Transverse colon (tissue), 4 donors: ENCODE measurements around the gene BSDC1. TPM values are rescaled to one million over a fixed set of nuclear protein-coding genes. Genes with fewer than 3 reads are reported as not detected.

ENCODE experiments used
- DNase-seq: peaks from one replicate; pipeline ENCODE4 v3.0.0-alpha.2; 2019
- H3K27ac ChIP-seq, 4 donors: fragments of 200-600 bp; sonication (generic); 2 replicates each; pipeline ENCODE4 v1.5.1; 2016 to 2018; ENCODE audit warnings: inconsistent platforms in 4 of 4
- H3K27me3 ChIP-seq: fragments of 200-600 bp; sonication (generic); 2 replicates; pipeline ENCODE4 v1.5.1; 2017; ENCODE audit warnings: inconsistent platforms
- H3K36me3 ChIP-seq, 4 donors: fragments of 200-600 bp; sonication (generic); 2 replicates each; pipeline ENCODE4 v1.5.1; 2017 to 2019; ENCODE audit warnings: inconsistent platforms in 4 of 4
- H3K4me1 ChIP-seq, 4 donors: fragments of 200-600 bp; sonication (generic); 2 replicates each; pipeline ENCODE4 v1.5.1; 2017 to 2020; ENCODE audit warnings: inconsistent platforms in 4 of 4
- H3K4me3 ChIP-seq, 4 donors: fragments of 200-600 bp; sonication (generic); 1 replicate in 1 of 4; 2 replicates in 3 of 4; pipeline versions ENCODE4 v1.5.1 to v1.6.1; 2017 to 2019; ENCODE audit warnings: inconsistent platforms in 4 of 4
- H3K9me3 ChIP-seq, 2 donors: fragments of 200-600 bp; sonication (generic); 2 replicates each; pipeline ENCODE4 v1.5.1; 2017 to 2019; ENCODE audit warnings: inconsistent platforms in 2 of 2
- CTCF ChIP-seq, 5 experiments: fragments of 200-600 bp in 3 of 5; fragments of 450-650 bp in 2 of 5; sonication (generic) in 3 of 5; IDR thresholded peaks; 1 replicate in 2 of 5; 2 replicates in 3 of 5; pipeline ENCODE4 v1.5.1; 2016 to 2017; ENCODE audit warnings: antibody characterized with exemption in 5 of 5, inconsistent platforms in 3 of 5, mild to moderate bottlenecking in 2 of 5, moderate library complexity in 1 of 5
- EP300 ChIP-seq: sonication (generic); formaldehyde crosslinking; IDR thresholded peaks from one replicate; pipeline ENCODE4 v1.6.1; 2017; ENCODE audit warnings: antibody characterized with exemption, low read depth
- POLR2A ChIP-seq: fragments of 450-650 bp; IDR thresholded peaks from one replicate; pipeline ENCODE4 v1.6.1; 2016; ENCODE audit warnings: antibody characterized with exemption, mild to moderate bottlenecking, moderate library complexity
- POLR2AphosphoS5 ChIP-seq, 3 donors: sonication (generic); formaldehyde crosslinking; IDR thresholded peaks; one replicate each; pipeline ENCODE4 v1.6.1; 2016; ENCODE audit warnings: antibody characterized with exemption in 3 of 3
- WGBS, 2 donors: methylation state at CpG; one replicate each; pipeline ENCODE4 v1.1.5; 2018; ENCODE audit warnings: low coverage in 1 of 2; 5-methylcytosine and 5-hydroxymethylcytosine counted together
- in situ Hi-C, 4 donors: fragments of 200-750 bp; cut with MboI; loops; one replicate each; pipeline versions ENCODE4 v1.15.0 to v1.15.1; 2017; ENCODE audit warnings: low sequenced_read_pairs in 3 of 4, low pct_ligation_motif_present in 1 of 4, low pct_unique_long_range_greater_than_20kb in 1 of 4
- intact Hi-C: fragments of 100-400 bp; cut with DNase I; formaldehyde crosslinking; loops from one replicate; pipeline ENCODE4 v1.15.1; 2023; ENCODE audit warnings: low total_unique reads
- total RNA-seq, 4 donors: library from RNA; depleted of rRNA; stranded (reverse); fragments of >200 nt; gene quantifications; one replicate each; pipeline ENCODE4 v1.1.0, GENCODE V29; 2016

Gene BSDC1
- total RNA-seq, 4 donors from 2014 or later: 94.8 to 140 (median 117) TPM

GRCh38 chr1:32367912-32368635, 26.2 kb downstream of the BSDC1 start:
- H3K36me3 ChIP-seq: peaks cover 0 to 57% (median 23%) of the 10 kb centered on the region in 4 donors
- DNase-seq: no peak
- in situ Hi-C loops (no loop called here), intact Hi-C loops (no loop called here)
- no peaks in the 10 kb centered on the region for H3K9me3 ChIP-seq
- H3K4me3 ChIP-seq: no peak overlapping the region
- H3K27ac ChIP-seq: no peak overlapping the region
- no peaks in the 10 kb centered on the region for H3K27me3 ChIP-seq
- H3K4me1 ChIP-seq: no peaks in the 10 kb centered on the region
- no peak for TF ChIP-seq EP300
- no peak for TF ChIP-seq POLR2A
- TF ChIP-seq CTCF (IDR thresholded peaks at IDR 0.05): no peak
- no peak for TF ChIP-seq POLR2AphosphoS5 (IDR thresholded peaks at IDR 0.05)
- 80 to 97% methylated on average over 3 to 7 of the region's 7 CpGs for WGBS, 2 donors

GRCh38 chr1:32365445-32365844, 28.8 kb downstream of the BSDC1 start:
- DNase-seq: no peak
- H3K4me1 ChIP-seq: peaks cover 14 to 17% (median 15%) of the 10 kb centered on the region in 4 donors
- no peak overlapping the region for H3K4me3 ChIP-seq
- no peaks in the 10 kb centered on the region for H3K27me3 ChIP-seq
- no peak for TF ChIP-seq CTCF (IDR thresholded peaks at IDR 0.05)
- TF ChIP-seq EP300: no peak
- no peak for TF ChIP-seq POLR2AphosphoS5 (IDR thresholded peaks at IDR 0.05)
- TF ChIP-seq POLR2A: no peak
- intact Hi-C loops (no loop called here), in situ Hi-C loops (no loop called here)
- H3K27ac ChIP-seq: no peak overlapping the region
- peaks cover 0 to 49% (median 13%) of the 10 kb centered on the region in 4 donors for H3K36me3 ChIP-seq
- 71 to 83% methylated on average over 1 to 6 of the region's 6 CpGs for WGBS, 2 donors
- H3K9me3 ChIP-seq: no peaks in the 10 kb centered on the region

GRCh38 chr1:32364836-32365235, 29.4 kb downstream of the BSDC1 start:
- no peak for TF ChIP-seq POLR2AphosphoS5 (IDR thresholded peaks at IDR 0.05)
- no peak for TF ChIP-seq CTCF (IDR thresholded peaks at IDR 0.05)
- TF ChIP-seq EP300: no peak
- TF ChIP-seq POLR2A: no peak
- intact Hi-C loops (no loop called here), in situ Hi-C loops (no loop called here)
- DNase-seq: no peak
- peaks cover 0 to 45% (median 11%) of the 10 kb centered on the region in 4 donors for H3K36me3 ChIP-seq
- no peak overlapping the region for H3K4me3 ChIP-seq
- 84 to 100% methylated on average over 2 to 5 of the region's 5 CpGs for WGBS, 2 donors
- no peak overlapping the region for H3K27ac ChIP-seq
- H3K4me1 ChIP-seq: peaks cover 14 to 17% (median 15%) of the 10 kb centered on the region in 4 donors
- H3K9me3 ChIP-seq: no peaks in the 10 kb centered on the region
- H3K27me3 ChIP-seq: no peaks in the 10 kb centered on the region

GRCh38 chr1:32363713-32364112, 30.5 kb downstream of the BSDC1 start:
- Histone ChIP-seq H3K4me3 (no peak overlapping the region), H3K4me1 (peaks cover 14 to 17% (median 15%) of the 10 kb centered on the region in 4 donors), H3K27me3 (no peaks in the 10 kb centered on the region), H3K27ac (no peak overlapping the region), H3K36me3 (peaks cover 0 to 39% (median 10%) of the 10 kb centered on the region in 4 donors), H3K9me3 (no peaks in the 10 kb centered on the region)
- TF ChIP-seq EP300 (no peak), POLR2A (no peak), CTCF (IDR thresholded peaks at IDR 0.05) (no peak), POLR2AphosphoS5 (IDR thresholded peaks at IDR 0.05) (no peak)
- intact Hi-C loops: no loop called here
- WGBS, 2 donors: 91% methylated on average over 9 of the region's 12 CpGs; no CpG with 5 or more reads in 1 of the 2 donors
- DNase-seq: no peak
- in situ Hi-C loops: no loop called here
